Measurements from ENCODE around the gene TCF19. TPM values are rescaled to one million over a fixed set of nuclear protein-coding genes. Genes with fewer than 3 reads are reported as not detected.
"Not testable (repeated sequence)": the region's sequence is repeated elsewhere in the genome, so short reads cannot be mapped to it uniquely, and the experiment has no call there.

TCF19 gene
- total RNA-seq, 1 donor from 2014 or later: 6.2 TPM

GRCh38 chr6:31158863-31159855 lies 770 bp downstream of the TCF19 start:
- DNase-seq (no peak), ATAC-seq (peak in 1 of 2 donors; percentile 1)
- TF ChIP-seq, protein P1, sequence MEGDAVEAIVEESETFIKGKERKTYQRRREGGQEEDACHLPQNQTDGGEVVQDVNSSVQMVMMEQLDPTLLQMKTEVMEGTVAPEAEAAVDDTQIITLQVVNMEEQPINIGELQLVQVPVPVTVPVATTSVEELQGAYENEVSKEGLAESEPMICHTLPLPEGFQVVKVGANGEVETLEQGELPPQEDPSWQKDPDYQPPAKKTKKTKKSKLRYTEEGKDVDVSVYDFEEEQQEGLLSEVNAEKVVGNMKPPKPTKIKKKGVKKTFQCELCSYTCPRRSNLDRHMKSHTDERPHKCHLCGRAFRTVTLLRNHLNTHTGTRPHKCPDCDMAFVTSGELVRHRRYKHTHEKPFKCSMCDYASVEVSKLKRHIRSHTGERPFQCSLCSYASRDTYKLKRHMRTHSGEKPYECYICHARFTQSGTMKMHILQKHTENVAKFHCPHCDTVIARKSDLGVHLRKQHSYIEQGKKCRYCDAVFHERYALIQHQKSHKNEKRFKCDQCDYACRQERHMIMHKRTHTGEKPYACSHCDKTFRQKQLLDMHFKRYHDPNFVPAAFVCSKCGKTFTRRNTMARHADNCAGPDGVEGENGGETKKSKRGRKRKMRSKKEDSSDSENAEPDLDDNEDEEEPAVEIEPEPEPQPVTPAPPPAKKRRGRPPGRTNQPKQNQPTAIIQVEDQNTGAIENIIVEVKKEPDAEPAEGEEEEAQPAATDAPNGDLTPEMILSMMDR (IDR thresholded peaks at IDR 0.05): no peak
- Histone ChIP-seq H3K27ac (no peak overlapping the region), H3K4me3 (peak overlapping the region; percentile 80), H3K36me3 (peaks cover 6% of the 10 kb centered on the region), H3K9me3 (no peaks in the 10 kb centered on the region), H3K27me3 (ENCODE audit: low read depth) (no peaks in the 10 kb centered on the region), H3K4me1 (peaks cover 17% of the 10 kb centered on the region)
- intact Hi-C loops (cut with DNase I): no loop called here

- intact Hi-C loops (cut with DNase I): no loop called here
- no peaks in the 10 kb centered on the region for H3K27me3 ChIP-seq (ENCODE audit: low read depth)
- ATAC-seq: no peak
- peaks cover 17% of the 10 kb centered on the region for H3K4me1 ChIP-seq
- no peak for DNase-seq
- H3K4me3 ChIP-seq: no peak overlapping the region
- no peaks in the 10 kb centered on the region for H3K9me3 ChIP-seq
- TF ChIP-seq, protein P1 (IDR thresholded peaks at IDR 0.05): no peak
- no peak overlapping the region for H3K27ac ChIP-seq
- H3K36me3 ChIP-seq: no peaks in the 10 kb centered on the region
Observed at GRCh38 chr6:31161216-31162126, 3.1 kb downstream of the TCF19 start.

- TF ChIP-seq, protein P1 (IDR thresholded peaks at IDR 0.05): no peak
- ATAC-seq (no peak), DNase-seq (no peak)
- Histone ChIP-seq H3K36me3 (no peaks in the 10 kb centered on the region), H3K27ac (no peak overlapping the region), H3K9me3 (no peaks in the 10 kb centered on the region), H3K27me3 (ENCODE audit: low read depth) (no peaks in the 10 kb centered on the region), H3K4me3 (no peak overlapping the region), H3K4me1 (peaks cover 12% of the 10 kb centered on the region)
- intact Hi-C loops (cut with DNase I): no loop called here
Observed at GRCh38 chr6:31162463-31163165, 4.2 kb downstream of the TCF19 start.

DNA sequence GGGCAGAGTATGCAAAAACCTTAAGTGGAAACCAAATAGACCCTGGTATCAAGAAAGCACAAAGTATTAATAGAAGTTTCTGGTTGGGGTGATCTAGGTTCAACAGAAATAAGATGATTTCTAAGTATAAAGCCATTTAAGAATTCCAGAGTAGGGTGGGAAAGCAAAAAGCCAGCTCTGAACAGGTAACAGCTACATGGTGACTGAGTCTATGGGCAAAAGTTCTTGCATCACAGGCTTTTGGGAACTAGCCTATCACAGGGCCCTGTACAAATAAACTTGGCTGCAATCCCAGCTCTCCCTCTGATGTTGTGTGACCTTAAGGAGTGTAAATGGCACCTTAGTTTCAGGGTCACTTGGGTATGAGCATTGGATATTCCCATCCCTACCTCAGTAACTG lies 5.5 kb downstream of the TCF19 start:
- Histone ChIP-seq H3K27ac (no peak overlapping the region), H3K4me3 (no peak overlapping the region), H3K9me3 (no peaks in the 10 kb centered on the region), H3K36me3 (no peaks in the 10 kb centered on the region), H3K27me3 (ENCODE audit: low read depth) (no peaks in the 10 kb centered on the region), H3K4me1 (peaks cover 8% of the 10 kb centered on the region)
- intact Hi-C loops (cut with DNase I): no loop called here
- TF ChIP-seq, protein P1 (IDR thresholded peaks at IDR 0.05): no peak
- DNase-seq (no peak), ATAC-seq (peak; percentile 60 to 63)

- ATAC-seq; DNase-seq; H3K27me3 ChIP-seq (ENCODE audit: low read depth); H3K9me3 ChIP-seq; intact Hi-C loops (cut with DNase I); H3K4me1 ChIP-seq; H3K36me3 ChIP-seq; H3K4me3 ChIP-seq; H3K27ac ChIP-seq: not testable (repeated sequence)
Observed at GRCh38 chr6:31164475-31165063, 6.2 kb downstream of the TCF19 start.

DNA sequence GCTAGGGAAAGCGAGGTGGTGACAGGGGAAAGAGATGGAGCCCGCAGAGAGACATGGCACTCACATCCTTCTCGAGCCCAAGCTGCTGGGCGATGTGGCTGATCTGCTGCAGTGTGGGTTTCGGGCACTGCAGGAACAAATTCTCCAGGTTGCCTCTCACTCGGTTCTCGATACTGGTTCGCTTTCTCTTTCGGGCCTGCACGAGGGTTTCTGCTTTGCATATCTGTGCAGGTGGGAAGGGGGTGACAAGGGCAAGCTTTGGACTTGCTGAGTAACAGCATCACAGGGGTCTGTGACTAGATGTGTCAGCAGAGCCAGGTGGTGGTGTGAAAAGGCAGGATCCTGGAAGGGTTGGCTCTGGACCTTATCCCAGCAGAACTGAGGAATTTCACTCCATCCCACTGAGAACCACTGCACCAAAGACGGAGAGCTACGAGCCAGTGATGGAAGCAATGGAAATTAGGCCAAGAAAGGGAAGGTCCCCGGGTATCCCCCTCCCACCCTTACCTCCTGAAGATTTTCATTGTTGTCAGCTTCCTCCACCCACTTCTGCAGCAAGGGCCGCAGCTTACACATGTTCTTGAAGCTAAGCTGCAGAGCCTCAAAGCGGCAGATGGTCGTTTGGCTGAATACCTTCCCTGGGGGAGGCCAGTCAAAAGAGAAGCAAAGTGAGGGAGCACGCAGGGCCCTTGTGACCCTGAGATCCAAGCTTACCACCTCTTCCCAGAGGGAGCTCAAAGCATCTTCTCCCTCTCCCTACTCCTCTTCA lies 6.9 kb downstream of the TCF19 start:
- H3K4me3 ChIP-seq; H3K4me1 ChIP-seq; H3K27ac ChIP-seq; H3K36me3 ChIP-seq; H3K9me3 ChIP-seq; ATAC-seq; intact Hi-C loops (cut with DNase I); DNase-seq; H3K27me3 ChIP-seq (ENCODE audit: low read depth): not testable (repeated sequence)
